ENCODE data around the gene PMIS2. TPM values are rescaled to one million over a fixed set of nuclear protein-coding genes. Genes with fewer than 3 reads are reported as not detected.

Gene PMIS2
- polyA plus RNA-seq, 3 donors, result not detected

DNA sequence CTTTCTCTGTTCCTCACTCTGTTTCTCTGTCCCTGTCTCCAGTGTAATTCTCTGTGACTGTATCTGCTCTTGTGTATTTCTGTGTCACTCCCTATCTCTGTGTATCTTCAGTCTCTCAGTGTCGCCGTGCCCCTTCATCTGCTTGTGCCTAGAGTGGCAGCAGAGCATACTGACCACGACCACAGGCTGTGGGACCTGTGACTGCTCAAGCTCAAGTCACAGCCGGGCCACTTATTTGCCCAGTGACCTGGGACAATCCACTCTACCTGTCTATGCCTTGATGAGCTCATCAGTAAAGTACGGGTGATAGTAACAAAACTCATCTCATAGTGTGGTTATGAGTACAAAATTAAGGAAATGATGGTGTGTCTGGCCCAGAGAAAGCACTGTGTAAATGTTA is 31.9 kb upstream of the PMIS2 start:
- no peak for DNase-seq (ENCODE audit: extremely low read depth in 1 of 11, low read depth in 9 of 11, low spot score in 4 of 11)

DNA sequence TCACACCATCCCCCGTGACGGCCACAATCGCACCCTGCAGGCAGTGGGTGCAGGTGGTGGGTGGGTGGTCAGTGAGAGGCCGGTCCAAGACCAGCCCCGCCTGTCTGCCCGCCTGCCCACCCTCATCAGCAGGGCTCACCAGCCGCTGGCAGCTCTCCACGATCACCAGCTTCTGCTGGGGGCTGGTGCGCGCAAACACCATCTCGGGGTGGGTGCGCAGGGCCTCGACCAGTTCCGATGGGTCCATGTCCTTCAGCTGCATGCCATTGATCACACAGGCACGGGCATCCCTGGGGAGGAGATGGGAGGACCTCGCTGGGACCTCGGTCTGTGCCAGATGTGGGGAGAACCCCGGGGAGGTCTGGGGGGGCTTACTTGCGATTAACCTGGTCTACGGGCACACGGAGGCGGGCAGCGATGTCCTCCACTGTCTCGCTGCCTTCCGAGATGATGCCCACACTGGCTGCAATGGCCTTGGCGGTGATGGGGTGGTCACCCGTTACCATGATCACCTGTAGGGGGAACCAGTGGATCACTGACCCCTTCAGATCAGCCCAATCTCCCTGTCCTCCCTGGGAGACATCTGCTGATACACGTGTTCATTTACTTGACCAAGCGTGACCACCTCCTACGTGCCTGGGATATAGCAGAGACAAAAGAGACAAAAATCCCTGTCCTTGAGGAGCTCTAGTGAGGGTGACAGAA is 30.5 kb upstream of the PMIS2 start:
- no peak for DNase-seq (ENCODE audit: extremely low read depth in 1 of 11, low read depth in 9 of 11, low spot score in 4 of 11)

DNA sequence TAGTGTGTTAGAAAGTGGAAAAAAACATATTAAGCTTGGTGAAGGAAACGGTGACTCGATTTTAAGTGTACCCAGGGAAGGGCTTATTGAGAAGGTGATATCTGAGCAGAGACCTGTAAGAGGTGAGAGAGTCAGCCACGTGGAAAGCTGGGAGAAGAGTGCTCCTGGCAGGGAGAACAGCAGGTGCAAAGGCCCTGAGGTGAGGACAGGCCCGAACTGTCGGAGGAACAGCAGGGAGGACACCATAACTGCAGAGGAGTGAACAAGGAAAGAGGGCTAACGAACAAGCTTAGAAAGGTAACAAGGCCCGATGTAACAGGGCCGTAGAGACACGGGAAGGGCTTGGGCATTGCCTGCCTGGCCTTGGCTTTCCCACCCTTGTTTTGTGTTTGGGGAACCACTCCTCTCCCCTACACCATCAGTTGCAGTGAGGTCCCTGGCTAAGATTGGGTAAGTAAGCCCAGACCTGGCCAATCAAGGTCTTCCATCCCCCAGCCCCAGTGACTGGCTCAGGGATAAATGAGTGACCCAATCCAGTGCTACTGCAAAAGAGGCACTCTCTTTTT is 29.9 kb upstream of the PMIS2 start:
- DNase-seq (ENCODE audit: extremely low read depth in 1 of 11, low read depth in 9 of 11, low spot score in 4 of 11), result no peak

DNA sequence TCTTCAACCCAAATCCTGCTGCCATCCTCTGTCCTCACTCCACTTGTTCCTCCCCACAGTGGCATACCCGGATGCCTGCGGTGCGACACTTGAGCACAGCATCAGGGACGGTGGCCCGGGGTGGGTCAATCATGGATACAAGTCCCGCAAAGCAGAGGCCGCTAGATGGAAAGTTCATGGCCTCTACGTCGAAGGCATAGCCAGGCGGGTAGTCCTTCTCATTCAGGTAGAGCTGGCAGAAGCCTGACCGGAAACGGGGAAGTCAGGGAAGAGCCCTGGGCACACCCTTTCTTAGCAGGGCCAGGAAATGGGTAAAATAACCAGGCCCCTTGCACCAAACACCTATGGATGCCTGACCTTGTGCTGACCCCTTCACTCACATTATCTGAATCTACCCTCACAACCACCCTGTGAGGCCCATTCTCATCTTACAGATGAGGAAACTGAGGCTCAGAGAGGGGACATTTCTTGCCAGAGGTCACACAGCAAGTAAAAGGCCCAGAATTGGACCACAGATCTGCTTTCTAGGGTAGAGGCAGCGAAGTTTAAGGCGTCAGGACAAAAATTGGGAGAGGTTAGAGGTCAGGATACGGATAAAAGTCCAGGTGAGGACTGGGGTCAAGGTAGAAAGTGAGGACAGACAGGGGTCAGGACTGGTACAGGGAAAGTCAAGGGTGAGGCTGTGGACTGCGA is 29.0 kb upstream of the PMIS2 start:
- no peak for DNase-seq (ENCODE audit: extremely low read depth in 1 of 11, low read depth in 9 of 11, low spot score in 4 of 11)

DNA sequence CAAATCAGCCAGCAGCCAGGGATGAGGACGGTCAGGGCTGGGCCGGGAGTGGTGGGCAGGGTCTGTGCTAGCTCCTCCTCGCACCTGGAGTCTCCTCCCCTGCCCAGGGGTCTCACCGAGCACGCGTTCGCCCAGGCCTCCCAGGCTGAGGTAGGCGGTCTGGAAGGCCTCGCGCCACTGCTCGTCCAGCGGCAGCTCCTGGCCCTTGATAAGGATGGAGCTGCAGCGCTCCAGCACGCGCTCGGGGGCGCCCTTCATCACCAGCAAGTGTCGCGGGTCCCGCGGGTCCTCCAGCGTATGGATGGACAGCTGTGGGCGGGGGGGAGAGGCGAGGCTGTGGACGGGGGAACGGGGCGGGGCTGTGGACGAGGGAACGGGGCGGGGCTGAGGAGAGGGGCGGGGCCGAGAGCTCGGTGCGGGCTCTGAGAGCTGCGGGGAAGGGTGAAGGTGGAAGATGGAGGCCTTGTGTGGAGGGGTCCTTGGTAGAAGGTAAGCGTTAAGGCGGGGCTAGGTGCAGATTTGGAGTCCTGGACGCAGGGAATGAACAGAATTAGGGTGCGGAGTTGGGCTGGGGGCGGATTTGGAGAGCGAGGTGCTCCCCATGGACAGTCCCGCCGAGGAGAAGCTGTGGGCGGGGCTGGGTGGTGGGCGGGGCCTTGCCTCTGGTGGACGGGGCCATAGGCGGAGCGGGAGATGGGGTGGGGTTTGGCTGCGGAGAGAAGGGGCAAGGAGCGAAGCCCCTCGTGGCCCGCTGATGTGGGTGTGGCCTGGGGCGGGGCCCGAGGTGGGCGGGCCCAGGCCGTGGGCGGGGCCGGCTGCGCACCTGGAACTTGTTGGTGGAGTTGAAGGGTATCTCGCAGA is 28.2 kb upstream of the PMIS2 start:
- DNase-seq (ENCODE audit: extremely low read depth in 1 of 11, low read depth in 9 of 11, low spot score in 4 of 11), result peak in 7 of 11 donors; percentile 21 to 62 (median 45)

DNA sequence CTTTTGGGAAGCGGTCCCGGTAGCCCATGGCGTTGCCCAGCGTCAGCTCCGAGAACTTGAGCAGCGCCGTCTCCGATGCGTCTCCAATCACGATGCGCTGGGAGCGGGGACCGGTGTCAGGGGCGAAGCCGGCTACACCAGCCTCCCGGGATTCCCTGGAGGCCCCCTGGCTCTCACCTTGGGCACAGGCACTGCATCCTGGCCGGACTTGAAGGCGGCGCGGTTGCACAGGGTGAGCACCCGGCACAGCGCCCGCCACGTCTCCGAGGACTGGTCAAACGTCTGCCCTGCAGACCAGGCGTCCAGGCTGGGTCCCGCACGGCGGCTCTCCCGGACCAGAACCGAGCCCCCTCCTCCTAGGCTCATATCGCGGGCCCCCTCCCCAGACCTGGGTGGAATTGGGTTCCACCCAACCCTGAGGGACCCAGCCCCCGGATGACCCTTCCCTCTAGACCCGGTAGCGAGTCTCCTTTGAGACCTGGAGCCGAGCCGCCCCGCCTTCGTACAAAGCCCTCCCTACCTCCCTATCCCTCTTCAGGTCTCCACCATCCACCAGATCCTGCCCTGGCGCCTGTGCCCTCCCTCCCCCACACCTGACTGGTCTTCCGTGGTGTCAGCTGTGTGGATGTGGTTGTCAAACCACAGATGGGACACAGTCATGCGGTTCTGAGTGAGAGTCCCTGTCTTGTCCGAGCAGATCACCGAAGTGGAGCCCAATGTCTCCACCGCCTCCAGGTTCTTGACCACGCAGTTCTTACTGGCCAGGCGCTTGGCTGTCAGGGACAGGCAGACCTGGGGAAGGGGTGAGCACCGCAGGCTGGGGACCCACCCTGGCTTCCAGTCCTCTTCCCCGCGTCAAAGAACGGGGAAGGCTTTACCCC is 27.3 kb upstream of the PMIS2 start:
- no peak for DNase-seq (ENCODE audit: extremely low read depth in 1 of 11, low read depth in 9 of 11, low spot score in 4 of 11)

DNA sequence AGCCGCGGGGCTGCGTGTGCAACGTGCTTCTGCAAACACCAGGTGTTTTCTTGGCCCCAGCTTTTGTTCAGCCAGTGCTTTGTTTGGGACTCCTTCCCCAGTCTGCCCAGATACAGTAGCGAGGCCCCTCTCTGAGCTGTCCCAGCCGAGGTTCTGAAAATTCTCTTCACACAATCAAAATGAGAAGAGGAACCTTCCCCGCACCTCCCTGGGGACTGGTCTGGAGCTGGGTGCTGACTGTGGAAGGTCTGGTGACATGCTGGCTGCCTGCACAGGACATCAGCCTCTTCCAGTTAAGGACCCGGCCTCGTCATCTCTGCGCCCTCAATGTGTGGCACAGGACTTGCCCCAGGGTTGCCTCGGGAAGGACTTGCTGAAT is 26.7 kb upstream of the PMIS2 start:
- no peak for DNase-seq (ENCODE audit: extremely low read depth in 1 of 11, low read depth in 9 of 11, low spot score in 4 of 11)

DNA sequence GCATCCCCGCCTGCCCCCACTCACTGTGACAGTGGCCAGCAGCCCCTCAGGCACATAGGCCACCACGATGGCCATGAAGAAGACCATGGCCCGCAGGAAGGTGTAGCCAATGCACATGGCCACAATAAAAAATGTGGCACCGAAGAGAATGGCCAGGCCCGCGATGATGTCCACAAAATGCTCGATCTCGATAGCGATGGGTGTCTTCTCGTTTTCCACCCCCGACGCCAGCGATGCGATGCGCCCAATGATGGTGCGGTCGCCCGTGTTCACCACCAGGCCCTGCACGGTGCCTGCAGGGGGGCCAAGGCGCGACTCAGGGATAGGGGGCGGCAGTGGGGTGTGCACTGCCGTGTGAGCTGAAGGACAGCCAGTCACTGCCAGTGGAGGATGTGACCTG is 26.2 kb upstream of the PMIS2 start:
- no peak for DNase-seq (ENCODE audit: extremely low read depth in 1 of 11, low read depth in 9 of 11, low spot score in 4 of 11)

DNA sequence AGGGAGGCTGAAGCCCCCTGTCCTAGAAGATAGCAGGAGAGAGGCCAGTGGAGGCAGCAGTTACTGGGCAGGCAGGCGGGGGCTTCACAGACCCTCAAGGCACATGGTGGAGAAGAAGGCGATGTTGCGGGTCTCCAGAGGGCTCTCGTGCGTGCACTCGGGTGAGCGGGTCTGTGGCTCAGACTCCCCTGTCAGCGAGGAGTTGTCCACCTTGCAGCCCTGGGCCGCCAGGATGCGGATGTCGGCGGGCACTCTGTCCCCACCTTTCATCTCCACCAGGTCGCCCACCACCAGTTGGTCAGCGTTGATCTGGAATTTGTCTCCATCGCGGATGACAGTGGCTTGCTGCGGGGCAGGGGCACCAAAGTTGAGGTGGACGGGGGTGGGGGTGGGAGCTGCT is 25.7 kb upstream of the PMIS2 start:
- no peak for DNase-seq (ENCODE audit: extremely low read depth in 1 of 11, low read depth in 9 of 11, low spot score in 4 of 11)

DNA sequence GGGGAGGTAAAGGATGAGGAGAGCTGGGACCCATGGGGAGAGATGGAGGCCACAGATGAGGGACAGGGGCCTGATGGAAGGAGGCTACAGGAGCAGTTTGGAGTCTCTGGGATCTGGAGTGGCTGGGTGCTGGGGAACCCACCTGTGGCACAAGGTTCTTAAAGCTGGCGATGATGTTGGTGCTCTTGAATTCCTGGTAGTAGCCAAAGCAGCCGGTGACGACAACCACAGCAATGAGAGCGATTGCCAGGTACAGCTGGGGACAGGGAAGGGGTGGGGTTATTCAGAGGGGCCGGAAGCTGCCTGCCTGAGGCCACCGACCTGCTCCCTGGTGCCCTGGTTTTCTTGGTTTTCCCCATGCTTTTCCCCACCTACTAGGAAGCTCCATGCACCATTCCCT is 25.3 kb upstream of the PMIS2 start:
- no peak for DNase-seq (ENCODE audit: extremely low read depth in 1 of 11, low read depth in 9 of 11, low spot score in 4 of 11)

DNA sequence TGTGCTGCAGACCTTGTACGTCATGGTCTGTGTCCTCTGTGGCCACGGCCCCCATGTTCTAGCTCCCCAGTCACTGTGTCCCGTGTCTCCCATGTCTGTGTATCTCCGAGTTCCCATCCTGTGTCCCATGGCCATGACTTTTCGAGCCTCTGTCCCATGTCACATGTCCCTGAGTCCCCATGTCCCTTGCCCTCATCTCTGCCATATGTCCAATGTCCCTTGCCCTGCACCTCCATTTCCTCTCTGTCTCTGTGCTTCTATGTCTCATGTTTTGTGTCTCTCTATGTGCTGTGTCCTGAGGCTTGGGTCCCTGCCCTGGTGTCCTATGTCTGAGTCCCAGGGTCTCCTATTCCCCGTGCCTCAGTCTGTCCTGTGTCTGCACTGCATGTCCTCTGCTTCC is 24.5 kb upstream of the PMIS2 start:
- no peak for DNase-seq (ENCODE audit: extremely low read depth in 1 of 11, low read depth in 9 of 11, low spot score in 4 of 11)

DNA sequence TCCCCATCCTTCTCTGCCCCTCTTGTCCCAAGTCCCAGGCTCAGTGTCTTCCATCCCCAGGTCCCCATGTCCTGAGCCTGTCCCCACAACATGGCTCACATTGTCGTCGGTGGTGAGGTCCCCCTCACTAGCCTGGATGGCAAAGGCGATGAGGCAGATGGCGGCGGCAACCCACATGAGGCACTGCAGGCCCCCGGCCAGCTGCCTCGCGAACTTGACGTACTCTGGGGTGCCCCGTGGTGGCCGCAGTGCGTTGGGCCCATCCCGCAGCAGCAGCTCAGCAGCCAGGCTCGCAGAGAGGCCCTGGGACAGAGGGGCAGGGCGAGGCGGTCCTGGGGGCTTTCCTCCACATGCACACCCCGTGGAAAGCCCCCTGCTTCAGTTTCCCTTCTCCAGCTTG is 23.6 kb upstream of the PMIS2 start:
- DNase-seq (ENCODE audit: extremely low read depth in 1 of 11, low read depth in 9 of 11, low spot score in 4 of 11), result no peak

DNA sequence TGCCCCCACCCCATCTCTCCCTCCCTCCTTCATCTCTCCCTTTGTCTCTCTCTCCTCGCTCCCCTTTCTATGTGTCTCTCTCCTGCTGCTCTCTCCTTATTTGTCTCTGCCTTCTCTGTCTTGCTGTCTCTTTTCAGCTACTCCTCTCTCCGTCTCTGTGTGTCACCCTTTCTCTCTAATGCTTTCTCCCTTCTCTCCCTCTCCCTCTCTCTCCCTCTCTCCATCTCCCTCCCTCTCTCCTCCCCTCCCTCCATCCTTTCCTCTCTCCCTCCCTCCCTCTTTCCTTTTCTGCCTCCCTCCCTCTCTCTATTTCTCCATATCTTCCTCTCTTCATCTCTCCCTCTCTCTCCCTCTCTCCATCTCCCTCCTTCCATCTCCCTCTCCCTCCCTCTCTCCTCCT is 23.2 kb upstream of the PMIS2 start:
- no peak for DNase-seq (ENCODE audit: extremely low read depth in 1 of 11, low read depth in 9 of 11, low spot score in 4 of 11)

DNA sequence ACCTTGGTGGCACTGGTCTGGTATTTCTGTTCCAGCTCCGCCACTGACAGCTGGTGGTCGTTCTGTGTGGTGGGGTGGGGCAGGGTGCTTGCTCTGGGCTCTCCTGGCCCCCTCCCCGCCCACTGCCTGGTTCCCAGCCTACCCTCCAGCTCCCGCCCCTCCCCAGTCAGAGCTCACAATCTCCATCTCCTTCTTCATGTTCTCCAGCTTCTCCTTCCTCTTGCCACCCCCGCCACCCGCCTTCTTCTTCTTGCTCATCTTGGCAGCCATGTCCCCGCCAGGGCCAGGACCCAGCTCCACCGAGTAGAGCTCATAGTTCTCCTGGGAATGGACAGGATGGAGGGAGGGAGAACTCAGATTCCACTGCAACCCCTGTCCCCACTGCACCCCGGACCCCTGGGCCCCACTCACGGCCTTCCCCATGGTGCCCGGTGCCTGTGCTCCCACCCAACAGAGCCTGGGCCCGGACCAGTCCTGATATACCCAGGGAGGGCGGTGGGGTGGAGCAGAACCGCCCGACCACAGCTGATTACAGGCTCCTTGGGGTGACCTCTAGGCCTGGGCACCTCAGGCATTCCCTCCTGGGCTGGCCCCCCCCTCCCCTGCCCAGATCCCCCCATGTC is 22.7 kb upstream of the PMIS2 start, which contains the start of gene ATP4A:
Gene ATP4A (minus strand): TSS at position 452 of the 623 bp plus-strand sequence. CDS start 29 bp downstream, at position 423.
- DNase-seq (ENCODE audit: extremely low read depth in 1 of 11, low read depth in 9 of 11, low spot score in 4 of 11), result no peak

DNA sequence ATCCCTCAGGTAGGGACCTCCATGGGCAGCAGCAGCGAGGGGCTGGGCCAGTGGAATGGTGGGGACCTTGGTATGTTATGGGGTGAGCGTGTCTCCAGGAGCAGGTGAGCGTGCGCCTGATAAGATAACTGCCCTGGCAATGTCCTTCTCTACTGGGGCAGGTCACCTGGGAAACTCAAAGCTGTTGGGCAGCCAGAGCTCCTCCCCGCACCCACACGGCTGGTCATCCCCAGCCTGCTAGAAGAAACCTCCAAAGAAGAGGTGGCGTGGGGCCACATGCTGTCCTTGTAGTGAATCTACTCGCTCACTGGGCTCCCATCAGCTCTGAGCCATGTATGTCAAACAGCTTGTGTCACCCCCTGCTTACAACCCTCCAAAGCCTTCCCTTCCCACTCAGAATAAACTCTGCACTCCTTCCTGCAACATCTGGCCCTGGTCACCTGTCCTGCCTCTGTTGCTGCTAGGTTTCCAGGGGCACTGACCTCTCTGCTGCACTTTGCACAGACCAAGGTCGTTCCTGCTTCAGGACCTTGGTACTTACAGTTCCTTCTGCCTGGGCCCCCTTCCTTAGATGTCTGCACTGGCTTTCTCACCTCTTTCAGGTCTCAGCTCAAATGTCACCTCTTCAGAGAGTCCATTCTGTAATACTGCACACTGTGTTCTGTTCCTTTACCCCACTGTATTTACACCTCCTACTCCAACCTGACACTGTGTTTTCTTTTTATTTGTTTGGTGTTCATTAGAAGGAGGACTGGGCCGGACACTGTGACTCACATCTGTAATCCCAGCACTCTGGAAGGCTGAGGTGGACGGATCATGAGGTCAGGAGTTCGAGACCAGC is 20.7 kb upstream of the PMIS2 start:
- DNase-seq (ENCODE audit: extremely low read depth in 1 of 11, low read depth in 9 of 11, low spot score in 4 of 11), result no peak

DNA sequence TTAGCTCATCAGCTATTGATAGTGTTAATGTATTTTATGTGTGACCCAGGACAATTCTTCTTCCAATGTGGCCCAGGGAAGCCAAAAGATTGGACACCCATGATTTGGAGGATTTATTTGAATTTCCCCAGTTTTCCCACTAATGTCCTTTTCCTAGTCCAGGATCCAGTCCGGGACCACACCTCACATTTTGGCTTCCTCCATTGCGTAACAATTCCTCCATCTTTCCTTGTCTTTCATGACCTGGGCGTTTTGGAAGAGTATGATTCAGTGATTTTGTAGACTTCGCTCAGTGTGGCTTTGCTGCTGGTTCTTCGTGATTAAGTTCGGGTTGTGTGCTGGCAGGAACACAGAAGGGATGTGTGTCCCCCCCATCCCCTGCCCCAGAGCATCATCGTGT is 19.2 kb upstream of the PMIS2 start:
- no peak for DNase-seq (ENCODE audit: extremely low read depth in 1 of 11, low read depth in 9 of 11, low spot score in 4 of 11)

DNA sequence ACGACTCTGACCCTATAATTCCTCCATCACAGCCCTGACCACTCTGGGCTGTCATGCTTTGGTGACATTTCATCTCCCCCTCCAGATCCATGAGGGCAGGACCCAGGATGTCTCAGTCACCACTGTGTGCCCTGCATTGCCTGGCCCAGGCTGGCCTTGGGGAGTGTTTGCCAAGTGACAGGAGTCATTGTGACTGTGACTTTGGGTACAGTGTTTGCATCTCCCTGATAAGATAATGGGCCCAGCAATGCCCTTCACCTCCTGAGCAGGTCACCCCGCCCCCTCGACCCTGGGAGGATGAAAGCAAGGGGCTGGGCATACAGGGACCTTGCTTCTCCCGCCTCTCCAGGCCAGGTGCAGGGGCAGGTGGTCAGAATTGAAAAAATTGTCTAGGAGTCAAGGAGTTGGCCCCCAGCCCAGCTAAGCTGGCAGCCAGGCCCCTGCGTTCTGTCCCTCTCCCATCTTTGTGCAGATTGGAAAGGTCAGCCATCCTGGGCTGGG is 16.6 kb upstream of the PMIS2 start:
- DNase-seq (ENCODE audit: extremely low read depth in 1 of 11, low read depth in 9 of 11, low spot score in 4 of 11), result no peak
